Stomach (tissue), 4 donors: ENCODE measurements around the gene CDK5RAP3.

Source experiments
- EP300 ChIP-seq: sonication (generic); formaldehyde crosslinking; IDR thresholded peaks from one replicate; pipeline ENCODE4 v1.6.1; 2017; ENCODE audit warnings: antibody characterized with exemption
- POLR2A ChIP-seq, 4 donors: fragments of 450-650 bp; IDR thresholded peaks; one replicate each; pipeline ENCODE4 v1.6.1; 2016; ENCODE audit warnings: antibody characterized with exemption in 4 of 4, control low read depth in 2 of 4, mild to moderate bottlenecking in 1 of 4, moderate library complexity in 1 of 4
- TF ChIP-seq, protein P1 (sequence below), 7 experiments: fragments of 450-650 bp in 4 of 7; fragments of 200-600 bp in 3 of 7; sonication (generic) in 3 of 7; IDR thresholded peaks; one replicate each; pipeline ENCODE4 v1.5.1; 2016 to 2019; ENCODE audit warnings: antibody characterized with exemption in 7 of 7, control low read depth in 2 of 7, mild to moderate bottlenecking in 1 of 7

DNA sequence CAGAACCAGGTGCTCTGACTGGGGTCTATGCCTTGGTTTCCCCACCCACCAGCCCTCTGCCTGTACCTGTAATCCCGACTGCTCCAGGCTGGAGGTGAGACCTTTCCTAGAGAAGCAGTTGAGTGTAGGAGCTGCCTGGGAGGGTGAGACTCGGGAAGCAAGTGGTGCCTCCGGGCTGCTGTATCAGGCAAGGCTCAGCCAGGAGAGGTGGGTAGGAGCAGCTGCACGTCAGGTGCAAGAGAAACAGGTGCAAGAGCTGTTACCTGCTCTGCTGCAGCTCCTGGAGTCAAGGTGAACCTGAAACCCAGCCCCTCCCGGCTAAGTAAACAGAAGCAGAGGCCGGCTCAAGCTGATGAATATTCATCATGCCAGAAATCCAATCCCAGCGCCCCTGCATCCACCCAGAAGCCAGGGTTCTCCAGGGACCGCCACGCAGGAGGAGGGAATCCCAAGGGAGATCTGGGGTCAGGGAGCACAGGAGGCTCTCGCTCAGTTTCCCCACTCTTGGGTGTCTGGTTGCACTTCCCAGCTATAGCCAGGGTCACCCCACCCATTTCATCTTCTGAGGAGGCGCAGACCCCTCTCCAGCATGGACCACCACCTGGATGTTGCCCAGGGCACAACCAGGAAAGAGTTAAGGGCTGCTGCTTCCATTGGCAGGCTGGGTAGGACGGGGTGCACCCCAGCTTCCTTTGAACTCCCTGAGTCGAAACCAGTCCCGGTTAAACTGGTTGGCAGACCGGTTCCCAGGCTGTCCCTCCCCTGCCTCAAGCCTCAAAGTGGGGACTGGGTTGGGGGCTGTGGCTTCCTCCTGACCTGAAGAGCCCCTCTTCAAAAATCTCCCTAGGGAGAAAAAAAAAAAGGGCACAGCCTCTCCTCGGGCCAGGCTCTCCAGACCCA, 13.1 kb upstream of the CDK5RAP3 start, which contains the start of gene PRR15L:
- TF ChIP-seq POLR2A (IDR thresholded peaks at IDR 0.05) (peak in 2 of 4 donors; percentile 76 to 89), EP300 (no peak)
- TF ChIP-seq, protein P1, sequence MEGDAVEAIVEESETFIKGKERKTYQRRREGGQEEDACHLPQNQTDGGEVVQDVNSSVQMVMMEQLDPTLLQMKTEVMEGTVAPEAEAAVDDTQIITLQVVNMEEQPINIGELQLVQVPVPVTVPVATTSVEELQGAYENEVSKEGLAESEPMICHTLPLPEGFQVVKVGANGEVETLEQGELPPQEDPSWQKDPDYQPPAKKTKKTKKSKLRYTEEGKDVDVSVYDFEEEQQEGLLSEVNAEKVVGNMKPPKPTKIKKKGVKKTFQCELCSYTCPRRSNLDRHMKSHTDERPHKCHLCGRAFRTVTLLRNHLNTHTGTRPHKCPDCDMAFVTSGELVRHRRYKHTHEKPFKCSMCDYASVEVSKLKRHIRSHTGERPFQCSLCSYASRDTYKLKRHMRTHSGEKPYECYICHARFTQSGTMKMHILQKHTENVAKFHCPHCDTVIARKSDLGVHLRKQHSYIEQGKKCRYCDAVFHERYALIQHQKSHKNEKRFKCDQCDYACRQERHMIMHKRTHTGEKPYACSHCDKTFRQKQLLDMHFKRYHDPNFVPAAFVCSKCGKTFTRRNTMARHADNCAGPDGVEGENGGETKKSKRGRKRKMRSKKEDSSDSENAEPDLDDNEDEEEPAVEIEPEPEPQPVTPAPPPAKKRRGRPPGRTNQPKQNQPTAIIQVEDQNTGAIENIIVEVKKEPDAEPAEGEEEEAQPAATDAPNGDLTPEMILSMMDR (IDR thresholded peaks at IDR 0.05), result no peak
